OCI-LY3 (cell line): ENCODE measurements around the gene XYLB.

Experiments
- EZH2phosphoT487 ChIP-seq: fragments of 200-600 bp; shearing (Covaris generic); IDR thresholded peaks from 2 replicates; pipeline ENCODE4 v1.6.1; 2018; ENCODE audit warnings: antibody characterized with exemption, mixed run types, low read depth
- TF ChIP-seq, protein P1 (sequence below): fragments of 200-600, 300-600 bp; sonication (generic); IDR thresholded peaks from 2 replicates; pipeline ENCODE4 v1.5.1; 2014; ENCODE audit warnings: antibody characterized with exemption, low read length, low read depth

DNA sequence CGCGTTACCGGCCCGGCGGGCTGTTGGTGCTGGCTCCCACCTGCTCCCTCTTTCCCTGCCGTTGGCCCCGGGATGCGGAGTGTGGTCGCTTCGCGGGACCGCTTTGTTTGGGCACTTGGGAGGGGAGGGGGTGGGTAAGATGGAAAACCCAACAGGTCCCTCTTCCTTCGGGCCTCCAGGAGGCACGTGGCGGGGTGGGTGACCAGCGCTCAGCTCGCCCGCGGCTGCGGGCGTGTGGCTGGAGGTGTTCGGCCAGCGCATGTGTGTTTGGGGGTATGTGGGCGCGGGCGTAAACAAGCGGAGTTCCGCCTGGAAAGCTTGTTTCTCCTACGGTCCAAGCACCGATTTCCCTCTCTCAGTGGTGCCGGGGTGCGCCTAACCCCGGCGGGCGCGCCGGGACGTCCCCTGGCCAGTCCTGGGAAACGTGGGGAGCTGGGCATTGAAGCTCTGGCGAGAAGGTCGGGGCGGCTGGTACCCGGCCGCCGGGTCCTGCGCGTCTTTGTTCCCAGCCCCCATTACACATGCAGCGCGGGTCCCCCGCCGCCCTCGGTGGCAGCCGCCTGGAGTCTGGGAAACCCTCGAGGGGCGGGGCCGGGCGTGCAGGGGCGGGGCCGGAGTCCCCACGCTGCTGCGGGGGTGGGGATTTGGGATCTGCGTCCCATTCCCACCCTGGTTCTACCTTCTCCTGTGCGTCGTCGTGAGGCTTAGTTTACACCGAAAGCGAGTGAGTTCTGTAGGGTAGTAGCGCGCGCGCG lies 108.5 kb downstream of the XYLB start:
- TF ChIP-seq, protein P1, sequence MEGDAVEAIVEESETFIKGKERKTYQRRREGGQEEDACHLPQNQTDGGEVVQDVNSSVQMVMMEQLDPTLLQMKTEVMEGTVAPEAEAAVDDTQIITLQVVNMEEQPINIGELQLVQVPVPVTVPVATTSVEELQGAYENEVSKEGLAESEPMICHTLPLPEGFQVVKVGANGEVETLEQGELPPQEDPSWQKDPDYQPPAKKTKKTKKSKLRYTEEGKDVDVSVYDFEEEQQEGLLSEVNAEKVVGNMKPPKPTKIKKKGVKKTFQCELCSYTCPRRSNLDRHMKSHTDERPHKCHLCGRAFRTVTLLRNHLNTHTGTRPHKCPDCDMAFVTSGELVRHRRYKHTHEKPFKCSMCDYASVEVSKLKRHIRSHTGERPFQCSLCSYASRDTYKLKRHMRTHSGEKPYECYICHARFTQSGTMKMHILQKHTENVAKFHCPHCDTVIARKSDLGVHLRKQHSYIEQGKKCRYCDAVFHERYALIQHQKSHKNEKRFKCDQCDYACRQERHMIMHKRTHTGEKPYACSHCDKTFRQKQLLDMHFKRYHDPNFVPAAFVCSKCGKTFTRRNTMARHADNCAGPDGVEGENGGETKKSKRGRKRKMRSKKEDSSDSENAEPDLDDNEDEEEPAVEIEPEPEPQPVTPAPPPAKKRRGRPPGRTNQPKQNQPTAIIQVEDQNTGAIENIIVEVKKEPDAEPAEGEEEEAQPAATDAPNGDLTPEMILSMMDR = no peak
- no peak for TF ChIP-seq EZH2phosphoT487
